HepG2 (cell line): ENCODE results near the gene FRMD4B. TPM values are rescaled to one million over a fixed set of nuclear protein-coding genes. Genes with fewer than 3 reads are reported as not detected.

Source experiments
- ATAC-seq: fragments of 200-7000 bp; cut with Tn5 transposase; 3 replicates; pipeline ENCODE4 v1.9.1; 2020; ENCODE audit warnings: mild to moderate bottlenecking, moderate library complexity
- BruUV-seq: library from RNA; stranded (reverse); fragments of 400-500 nt; replicated peaks from 2 replicates; lab custom pipeline; 2021; lab: Mats Ljungman, UMichigan
- CTCF ChIA-PET: fragments of 300-600 bp; formaldehyde crosslinking; extraction: SDS; loops from one replicate; lab custom pipeline; 2021; ENCODE audit warnings: low total read pairs, inconsistent platforms, low intra/inter-chr PET ratio; lab: Yijun Ruan, JAX
- POLR2A ChIA-PET: fragments of 350-600 bp; sonication (Branson Sonifier 250); formaldehyde crosslinking; loops from one replicate; lab custom pipeline; 2020; ENCODE audit warnings: antibody characterized with exemption, inconsistent platforms; lab: Yijun Ruan, JAX
- DNase-seq: peaks from one replicate; pipeline ENCODE4 v3.0.0-alpha.2; 2015; ENCODE audit warnings: low spot score
- FAIRE-seq: peaks from 3 replicates; lab custom pipeline; 2011; peaks lifted over from hg19 to GRCh38; lab: Jason Lieb, UNC
- H2AFZ ChIP-seq: one replicate; pipeline ENCODE4 v1.6.1; 2011; ENCODE audit warnings: low read length, inconsistent platforms
- H3K27ac ChIP-seq: fragments of 300-600 bp; 3 replicates; pipeline ENCODE4 v1.8.0; 2011; ENCODE audit warnings: mixed run types, mild to moderate bottlenecking, mixed read lengths, low read length, inconsistent platforms; ENCODE audit not compliant: insufficient read depth; ENCODE audit errors: extremely low read length
- H3K27me3 ChIP-seq, 2 experiments: fragments of 200-600 bp in 1 of 2; 2 replicates in 1 of 2; 3 replicates in 1 of 2; pipeline versions ENCODE4 v1.6.0 to v1.8.0; 2011; ENCODE audit warnings: low read length in 2 of 2, mild to moderate bottlenecking in 2 of 2, moderate library complexity in 2 of 2, inconsistent platforms in 1 of 2; ENCODE audit not compliant: insufficient read depth in 2 of 2, control insufficient read depth in 1 of 2
- H3K36me3 ChIP-seq, 2 experiments: fragments of 200-600 bp in 1 of 2; replicated peaks in 1 of 2; 2 replicates in 1 of 2; 3 replicates in 1 of 2; pipeline versions ENCODE4 v1.5.1 to v1.8.0; 2011; ENCODE audit warnings: low read length in 2 of 2, inconsistent platforms in 1 of 2; ENCODE audit not compliant: insufficient read depth in 2 of 2, control insufficient read depth in 1 of 2
- H3K4me1 ChIP-seq: 2 replicates; pipeline ENCODE4 v1.5.1; 2012; ENCODE audit warnings: low read length, inconsistent platforms; ENCODE audit not compliant: insufficient read depth
- H3K4me2 ChIP-seq: 2 replicates; pipeline ENCODE4 v1.6.0; 2011; ENCODE audit warnings: low read depth, low read length, inconsistent platforms
- H3K4me3 ChIP-seq, 3 experiments: fragments of 200-600 bp in 1 of 3; sonication (generic), shearing (Covaris generic) in 1 of 3; replicated peaks in 1 of 3; 2 replicates each; pipeline ENCODE4 v1.5.1; 2011 to 2016; ENCODE audit warnings: low read length in 3 of 3, inconsistent platforms in 2 of 3, low read depth in 2 of 3, mild to moderate bottlenecking in 2 of 3, control low read depth in 1 of 3, mixed read lengths in 1 of 3; ENCODE audit not compliant: insufficient read depth in 1 of 3
- H3K79me2 ChIP-seq: one replicate; pipeline ENCODE4 v1.6.1; 2011; ENCODE audit warnings: low read length, inconsistent platforms; ENCODE audit not compliant: insufficient read depth
- H3K9ac ChIP-seq: 2 replicates; pipeline ENCODE4 v1.6.0; 2011; ENCODE audit warnings: mild to moderate bottlenecking, low read depth, low read length, inconsistent platforms; ENCODE audit not compliant: insufficient read depth
- H3K9me3 ChIP-seq: 2 replicates; pipeline ENCODE4 v1.5.1; 2012; ENCODE audit warnings: mild to moderate bottlenecking, low read length
- H4K20me1 ChIP-seq: 2 replicates; pipeline ENCODE4 v1.6.0; 2011; ENCODE audit warnings: inconsistent platforms, mild to moderate bottlenecking, low read length, moderate library complexity; ENCODE audit not compliant: insufficient read depth
- BRD4 ChIP-seq: sonication (generic); formaldehyde crosslinking; IDR thresholded peaks from 2 replicates; pipeline ENCODE4 v1.4.0; 2020; ENCODE audit warnings: missing genetic modification reagents
- CBX2 ChIP-seq, 2 experiments: fragments of 200-600 bp in 1 of 2; sonication (generic); formaldehyde crosslinking in 1 of 2; IDR thresholded peaks; 2 replicates each; pipeline versions ENCODE4 v1.7.0 to v1.8.1; 2018 to 2022; ENCODE audit warnings: low read depth in 2 of 2, low read length in 1 of 2, mild to moderate bottlenecking in 1 of 2, missing genetic modification reagents in 1 of 2
- CSRNP2 ChIP-seq: sonication (generic); formaldehyde crosslinking; conservative IDR thresholded peaks from 2 replicates; pipeline ENCODE4 v1.8.0; 2022; ENCODE audit warnings: low read depth, missing genetic modification reagents
- DR1 ChIP-seq: sonication (generic); formaldehyde crosslinking; IDR thresholded peaks from 2 replicates; pipeline ENCODE4 v1.8.0; 2021; ENCODE audit warnings: mild to moderate bottlenecking, missing genetic modification reagents, inconsistent platforms
- EZH2 ChIP-seq: conservative IDR thresholded peaks from 2 replicates; pipeline ENCODE4 v1.6.1; 2012; ENCODE audit warnings: mild to moderate bottlenecking, low read depth, low read length, moderate library complexity
- HDAC6 ChIP-seq: fragments of 200-600 bp; sonication (generic); IDR thresholded peaks from 2 replicates; pipeline ENCODE4 v1.7.0; 2017; ENCODE audit warnings: mild to moderate bottlenecking, antibody characterized with exemption, low read length, low read depth
- MAFK ChIP-seq, 2 experiments: IDR thresholded peaks in 1 of 2; conservative IDR thresholded peaks in 1 of 2; 2 replicates each; pipeline ENCODE4 v1.6.1; 2011; ENCODE audit warnings: improper control_type of control experiment in 2 of 2, low read length in 2 of 2
- PHF20 ChIP-seq: sonication (generic); formaldehyde crosslinking; IDR thresholded peaks from 2 replicates; pipeline ENCODE4 v1.5.0; 2020; ENCODE audit warnings: mild to moderate bottlenecking, missing genetic modification reagents
- RBAK ChIP-seq: sonication (generic); formaldehyde crosslinking; IDR thresholded peaks from 2 replicates; pipeline ENCODE4 v1.5.1; 2020; ENCODE audit warnings: mild to moderate bottlenecking, missing genetic modification reagents
- ZNF326 ChIP-seq: sonication (generic); formaldehyde crosslinking; IDR thresholded peaks from 2 replicates; pipeline ENCODE4 v1.4.0; 2020; ENCODE audit warnings: missing genetic modification reagents, borderline replicate concordance
- ZNF441 ChIP-seq: sonication (generic); formaldehyde crosslinking; IDR thresholded peaks from 2 replicates; pipeline ENCODE4 v1.7.0; 2021; ENCODE audit warnings: missing genetic modification reagents, borderline replicate concordance
- ZNF619 ChIP-seq: sonication (generic); formaldehyde crosslinking; IDR thresholded peaks from 2 replicates; pipeline ENCODE4 v1.4.0; 2020; ENCODE audit warnings: mild to moderate bottlenecking, missing genetic modification reagents
- ZNF724P ChIP-seq: sonication (generic); formaldehyde crosslinking; IDR thresholded peaks from 2 replicates; pipeline ENCODE4 v1.8.0; 2022; ENCODE audit warnings: missing genetic modification reagents, borderline replicate concordance
- WGBS: methylation state at CpG from one replicate; pipeline ENCODE4 v1.1.6; 2017; ENCODE audit warnings: low lambda C conversion rate; 5-methylcytosine and 5-hydroxymethylcytosine counted together
- in situ Hi-C: cut with HindIII; loops from 2 replicates; pipeline ENCODE4 v1.10.0; 2017; ENCODE audit warnings: low pct_unique_long_range_greater_than_20kb; ENCODE audit not compliant: extremely low pct_ligation_motif_present
- intact Hi-C: fragments of 100-400 bp; cut with micrococcal nuclease; formaldehyde crosslinking; loops from one replicate; pipeline ENCODE4 v1.10.0; 2022; ENCODE audit not compliant: unreplicated experiment
- polyA plus RNA-seq, 8 experiments: library from polyadenylated mRNA; depleted of rRNA in 3 of 8; stranded (reverse) in 7 of 8; unstranded in 1 of 8; fragments of >200 nt; fragmentation: Illumina TruSeq in 4 of 8; extraction: Trizol in 4 of 8; gene quantifications; 2 replicates each; pipeline versions ENCODE4 v1.2.1 to v1.2.3, GENCODE V29; 2011 to 2016; ENCODE audit warnings: low read depth in 4 of 8, missing spikeins in 1 of 8, mixed read lengths in 1 of 8; ENCODE audit not compliant: insufficient read depth in 1 of 8
- total RNA-seq, 5 experiments: library from RNA; depleted of rRNA; stranded (reverse); fragments of >200 nt; fragmentation: Illumina TruSeq; extraction: Trizol; gene quantifications; 2 replicates each; pipeline ENCODE4 v1.2.3, GENCODE V29; 2016; ENCODE audit warnings: low read depth in 1 of 5
- TF ChIP-seq, protein P1 (sequence below): sonication (generic); formaldehyde crosslinking; IDR thresholded peaks from 2 replicates; pipeline ENCODE4 v1.5.1; 2020; ENCODE audit warnings: missing genetic modification reagents, mild to moderate bottlenecking, borderline replicate concordance
- TF ChIP-seq, protein P2 (sequence below): sonication (generic); formaldehyde crosslinking; IDR thresholded peaks from 2 replicates; pipeline ENCODE4 v1.5.0; 2020; ENCODE audit warnings: mild to moderate bottlenecking, missing genetic modification reagents
- TF ChIP-seq, protein P3 (sequence below): sonication (generic); formaldehyde crosslinking; IDR thresholded peaks from 2 replicates; pipeline ENCODE4 v1.4.0; 2020; ENCODE audit warnings: low read depth, mild to moderate bottlenecking, missing genetic modification reagents

The FRMD4B gene
- total and polyA plus RNA-seq, 2 of the 13 experiments (the other 11 are each of a cell fraction or from before 2014, with no cell fraction given): 3.0 to 3.3 TPM

- no peak overlapping the region for H3K9ac ChIP-seq
- BruUV-seq: no TSS peak
- in situ Hi-C loops (no loop called here), intact Hi-C loops (no loop called here)
- ChIA-PET CTCF (no interaction called here), POLR2A (no interaction called here)
- H3K4me3 ChIP-seq: no peak overlapping the region
- H3K4me1 ChIP-seq: peaks cover 24% of the 10 kb centered on the region
- H3K36me3 ChIP-seq: no peaks in the 10 kb centered on the region
- FAIRE-seq: peak; percentile 8
- no peak for ATAC-seq
- peak overlapping the region; percentile 48 for H3K4me2 ChIP-seq
- no peaks in the 10 kb centered on the region for H3K79me2 ChIP-seq
- WGBS: 9% methylated on average over 8 of the region's 8 CpGs
- peaks cover 0 to 5% of the 10 kb centered on the region in 2 experiments; a peak in 3 of 5 replicates for H3K27me3 ChIP-seq
- H3K9me3 ChIP-seq: no peaks in the 10 kb centered on the region
- no peak for DNase-seq
- H4K20me1 ChIP-seq: no peaks in the 10 kb centered on the region
- H3K27ac ChIP-seq: no peak overlapping the region
- H2AFZ ChIP-seq: no peak overlapping the region
- TF ChIP-seq RBAK (CRISPR knock-in tag) (no peak), MAFK (conservative IDR thresholded peaks at IDR 0.05 in 1 of 2, IDR thresholded peaks at IDR 0.05 in 1 of 2; ENCODE audit: low read length in 2 of 2) (no peak), CBX2 (IDR thresholded peaks at IDR 0.05; ENCODE audit: low read depth, low read length) (0 out of 2 replicates have a peak, but pooled peaks have one; percentile 2), CBX2 (CRISPR knock-in tag; IDR thresholded peaks at IDR 0.05; ENCODE audit: low read depth) (no peak), CSRNP2 (no peak), HDAC6 (no peak), ZNF441 (CRISPR knock-in tag) (no peak), ZNF326 (CRISPR knock-in tag) (no peak), ZNF619 (CRISPR knock-in tag) (no peak), ZNF724P (no peak), EZH2 (no peak), BRD4 (CRISPR knock-in tag) (no peak), DR1 (CRISPR knock-in tag) (no peak), PHF20 (CRISPR knock-in tag) (no peak)
- TF ChIP-seq, protein P1, sequence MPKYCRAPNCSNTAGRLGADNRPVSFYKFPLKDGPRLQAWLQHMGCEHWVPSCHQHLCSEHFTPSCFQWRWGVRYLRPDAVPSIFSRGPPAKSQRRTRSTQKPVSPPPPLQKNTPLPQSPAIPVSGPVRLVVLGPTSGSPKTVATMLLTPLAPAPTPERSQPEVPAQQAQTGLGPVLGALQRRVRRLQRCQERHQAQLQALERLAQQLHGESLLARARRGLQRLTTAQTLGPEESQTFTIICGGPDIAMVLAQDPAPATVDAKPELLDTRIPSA: no peak
- TF ChIP-seq, protein P2, sequence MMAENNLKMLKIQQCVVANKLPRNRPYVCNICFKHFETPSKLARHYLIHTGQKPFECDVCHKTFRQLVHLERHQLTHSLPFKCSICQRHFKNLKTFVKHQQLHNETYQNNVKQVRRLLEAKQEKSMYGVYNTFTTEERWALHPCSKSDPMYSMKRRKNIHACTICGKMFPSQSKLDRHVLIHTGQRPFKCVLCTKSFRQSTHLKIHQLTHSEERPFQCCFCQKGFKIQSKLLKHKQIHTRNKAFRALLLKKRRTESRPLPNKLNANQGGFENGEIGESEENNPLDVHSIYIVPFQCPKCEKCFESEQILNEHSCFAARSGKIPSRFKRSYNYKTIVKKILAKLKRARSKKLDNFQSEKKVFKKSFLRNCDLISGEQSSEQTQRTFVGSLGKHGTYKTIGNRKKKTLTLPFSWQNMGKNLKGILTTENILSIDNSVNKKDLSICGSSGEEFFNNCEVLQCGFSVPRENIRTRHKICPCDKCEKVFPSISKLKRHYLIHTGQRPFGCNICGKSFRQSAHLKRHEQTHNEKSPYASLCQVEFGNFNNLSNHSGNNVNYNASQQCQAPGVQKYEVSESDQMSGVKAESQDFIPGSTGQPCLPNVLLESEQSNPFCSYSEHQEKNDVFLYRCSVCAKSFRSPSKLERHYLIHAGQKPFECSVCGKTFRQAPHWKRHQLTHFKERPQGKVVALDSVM (CRISPR knock-in tag): no peak
- TF ChIP-seq, protein P3, sequence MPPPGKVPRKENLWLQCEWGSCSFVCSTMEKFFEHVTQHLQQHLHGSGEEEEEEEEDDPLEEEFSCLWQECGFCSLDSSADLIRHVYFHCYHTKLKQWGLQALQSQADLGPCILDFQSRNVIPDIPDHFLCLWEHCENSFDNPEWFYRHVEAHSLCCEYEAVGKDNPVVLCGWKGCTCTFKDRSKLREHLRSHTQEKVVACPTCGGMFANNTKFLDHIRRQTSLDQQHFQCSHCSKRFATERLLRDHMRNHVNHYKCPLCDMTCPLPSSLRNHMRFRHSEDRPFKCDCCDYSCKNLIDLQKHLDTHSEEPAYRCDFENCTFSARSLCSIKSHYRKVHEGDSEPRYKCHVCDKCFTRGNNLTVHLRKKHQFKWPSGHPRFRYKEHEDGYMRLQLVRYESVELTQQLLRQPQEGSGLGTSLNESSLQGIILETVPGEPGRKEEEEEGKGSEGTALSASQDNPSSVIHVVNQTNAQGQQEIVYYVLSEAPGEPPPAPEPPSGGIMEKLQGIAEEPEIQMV (CRISPR knock-in tag): no peak
Observed at GRCh38 chr3:69250014-69250413, 135.9 kb downstream of the FRMD4B start.
